ENCODE data around the gene ANKHD1.

Gene ANKHD1

DNA sequence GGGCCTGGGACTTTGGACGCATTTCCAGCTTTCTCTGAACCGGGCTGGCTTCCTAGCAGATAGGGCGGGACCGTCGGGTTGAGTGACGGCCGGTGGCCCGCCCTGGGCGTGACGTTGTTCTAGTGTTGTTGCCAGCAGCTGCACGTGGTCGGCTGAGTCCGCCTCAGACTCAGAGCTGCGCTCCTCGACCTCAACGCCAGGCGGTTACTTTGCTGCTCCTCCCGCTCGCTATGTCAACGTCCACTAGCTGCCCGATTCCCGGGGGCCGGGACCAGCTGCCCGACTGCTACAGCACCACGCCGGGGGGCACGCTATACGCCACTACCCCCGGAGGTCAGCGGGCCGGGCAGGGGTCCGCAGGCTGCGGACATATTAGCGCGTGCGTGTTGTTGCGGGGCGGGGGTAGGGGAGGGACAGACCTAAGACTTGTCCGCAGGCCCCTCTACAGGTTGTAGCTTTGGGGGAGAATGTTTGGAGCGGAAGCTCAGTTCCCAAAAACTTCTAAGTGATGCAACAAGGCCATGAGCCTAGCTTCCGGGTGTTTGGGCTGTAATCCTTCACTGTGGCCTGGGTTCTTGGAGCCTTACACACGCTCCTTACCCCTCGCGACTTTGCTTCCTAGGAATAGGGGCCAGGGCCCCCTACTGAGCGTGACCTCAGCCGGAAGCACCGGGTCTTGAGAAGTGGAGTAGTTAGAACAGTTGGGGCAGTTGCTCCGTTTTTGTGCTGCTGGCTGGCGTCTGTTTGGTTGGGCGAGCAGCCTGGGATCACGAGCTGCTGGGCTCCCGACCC is 146.1 kb downstream of the ANKHD1 start, which contains the start of gene EIF4EBP3:
TSS of gene EIF4EBP3 (plus strand) at position 155 of the 792 bp plus-strand sequence. CDS start at position 231, 76 bp downstream.
- DNase-seq, result peak; percentile 86

DNA sequence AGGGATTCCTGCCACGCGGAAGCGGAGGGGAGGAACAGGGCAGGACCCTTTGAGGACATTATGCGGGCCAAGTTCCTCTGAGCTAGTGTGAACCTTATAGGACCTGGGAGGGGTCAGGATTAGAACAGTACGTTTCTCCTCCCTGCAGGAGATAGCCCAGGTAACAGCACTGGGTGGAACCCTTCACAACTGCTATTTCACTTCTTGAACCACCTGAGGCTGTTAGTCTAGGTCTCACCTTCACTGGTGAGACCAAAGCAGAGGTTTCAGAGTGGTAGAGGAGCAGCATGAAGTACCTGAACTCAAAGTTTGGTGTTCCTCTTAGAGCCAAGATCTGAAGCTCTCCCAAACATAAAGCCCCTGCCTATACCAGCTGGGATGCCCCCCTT is 146.7 kb downstream of the ANKHD1 start:
- no peak for DNase-seq

DNA sequence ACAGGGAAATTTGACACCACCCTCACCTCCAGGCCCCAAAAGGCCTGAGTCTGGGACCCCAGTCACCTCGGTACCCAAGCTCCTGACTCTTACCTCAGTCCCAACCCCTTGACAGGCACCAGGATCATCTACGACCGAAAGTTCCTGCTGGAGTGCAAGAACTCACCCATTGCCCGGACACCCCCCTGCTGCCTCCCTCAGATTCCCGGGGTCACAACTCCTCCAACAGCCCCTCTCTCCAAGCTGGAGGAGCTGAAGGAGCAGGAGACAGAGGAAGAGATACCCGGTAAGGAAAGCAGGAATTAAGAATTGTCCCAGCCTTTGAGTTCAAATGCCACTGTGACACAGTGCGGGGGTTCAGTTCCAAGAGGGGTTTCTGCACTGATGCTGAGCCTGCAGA is 147.2 kb downstream of the ANKHD1 start:
- no peak for DNase-seq

DNA sequence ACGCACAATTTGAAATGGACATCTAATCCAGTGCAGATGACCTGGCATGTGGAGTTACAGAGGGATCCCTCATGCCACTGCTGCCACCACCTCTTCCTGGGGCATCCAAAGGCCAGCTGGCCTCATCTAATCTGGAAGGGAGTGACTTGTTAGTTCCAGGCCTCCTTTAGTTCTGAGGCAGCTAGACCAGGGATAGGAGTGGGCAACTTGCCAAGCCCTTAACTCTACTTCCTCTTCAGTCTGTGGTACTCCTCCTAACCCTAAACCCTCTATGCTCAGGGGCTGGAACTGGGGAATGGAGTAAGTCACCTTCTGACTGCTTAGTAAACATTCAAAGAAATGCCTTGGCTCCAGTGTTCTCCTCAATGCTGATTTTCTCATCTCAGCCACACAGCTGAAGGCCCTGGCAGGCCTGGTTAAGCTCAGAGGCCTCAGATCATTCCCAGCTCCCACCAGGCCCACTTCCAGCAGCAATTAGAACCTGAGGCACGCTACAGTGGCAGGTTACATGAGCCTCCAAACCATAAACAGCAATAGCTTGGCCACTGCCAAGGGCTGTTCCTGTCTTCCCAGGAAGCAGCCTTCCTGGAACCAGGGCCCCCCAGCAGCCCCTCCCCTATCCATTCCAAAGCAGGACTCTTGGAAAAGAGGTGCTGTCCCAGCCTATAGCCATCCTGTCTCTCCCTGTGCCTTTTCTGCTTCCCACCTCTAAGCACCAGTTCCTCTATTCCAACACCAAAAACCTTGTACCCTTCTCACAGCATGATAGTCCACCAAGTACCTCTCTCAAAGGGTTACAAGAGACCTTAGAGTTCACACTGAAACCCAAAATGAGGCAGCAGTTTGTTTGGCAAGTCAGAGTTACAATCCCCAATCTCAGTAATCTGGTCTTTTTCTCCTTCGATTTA is 147.9 kb downstream of the ANKHD1 start:
- DNase-seq, result no peak

DNA sequence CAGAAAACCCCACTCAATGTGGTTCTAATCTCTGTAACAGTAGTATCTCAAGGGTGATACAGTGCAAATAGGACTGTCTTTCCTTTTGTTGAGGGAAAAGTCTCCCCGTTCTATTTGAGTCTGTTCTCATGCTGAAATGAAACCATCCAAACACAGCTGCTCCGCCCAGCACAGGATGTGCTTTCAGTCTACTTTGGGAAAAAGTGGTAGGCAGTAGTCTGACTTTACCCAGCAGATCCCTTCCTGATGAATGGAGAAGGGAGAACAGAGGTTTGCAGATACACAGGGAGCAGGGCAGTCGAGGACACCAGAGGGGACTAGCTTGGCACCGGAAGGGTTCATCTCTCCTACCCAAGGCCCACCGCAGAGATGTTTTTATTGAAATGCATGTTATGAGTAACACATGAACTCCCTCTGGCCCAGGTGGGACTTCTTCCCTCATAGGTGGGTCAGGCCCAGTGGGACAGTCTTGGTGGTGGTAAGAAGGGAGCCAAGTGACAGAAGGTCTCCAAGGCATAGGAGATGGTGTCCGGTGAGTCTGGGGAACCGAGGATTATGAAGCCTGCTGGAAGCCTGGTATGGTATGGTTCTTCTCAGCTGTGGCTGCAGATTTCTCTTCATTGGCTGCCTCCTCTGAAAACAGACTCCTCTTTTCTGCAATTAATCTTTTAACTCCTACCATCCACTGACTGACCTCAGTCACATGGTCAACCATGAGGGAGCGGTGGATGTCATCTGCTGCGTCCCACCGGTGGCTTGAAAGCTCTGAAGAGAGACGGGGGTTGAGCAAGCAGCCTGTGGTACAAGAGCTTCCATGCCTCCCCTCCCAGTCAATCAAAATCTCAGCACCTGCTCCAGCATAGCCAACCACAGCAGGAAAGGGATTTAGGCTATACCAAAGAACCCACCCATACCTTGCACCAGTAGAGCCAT is 148.8 kb downstream of the ANKHD1 start:
- DNase-seq, result no peak

DNA sequence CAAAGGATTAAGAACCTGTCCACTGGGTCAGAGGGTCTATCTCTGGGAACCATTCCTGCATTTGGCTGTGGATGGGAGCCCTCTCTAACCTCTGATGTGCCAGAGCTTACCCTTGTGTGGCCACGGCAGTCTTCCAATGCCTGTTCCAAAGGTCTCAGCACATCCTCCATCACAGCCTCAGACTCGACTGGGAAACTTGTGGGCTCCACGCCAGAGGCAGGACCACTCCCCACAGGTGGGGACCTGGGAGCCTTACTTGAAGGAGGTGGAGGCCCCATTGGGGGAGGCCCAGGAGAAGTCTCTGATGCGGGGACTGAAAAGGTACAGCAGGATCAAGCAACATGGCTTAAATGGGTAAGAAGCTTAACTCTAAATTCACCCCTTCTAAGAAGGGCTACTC is 150.2 kb downstream of the ANKHD1 start:
- DNase-seq, result no peak

DNA sequence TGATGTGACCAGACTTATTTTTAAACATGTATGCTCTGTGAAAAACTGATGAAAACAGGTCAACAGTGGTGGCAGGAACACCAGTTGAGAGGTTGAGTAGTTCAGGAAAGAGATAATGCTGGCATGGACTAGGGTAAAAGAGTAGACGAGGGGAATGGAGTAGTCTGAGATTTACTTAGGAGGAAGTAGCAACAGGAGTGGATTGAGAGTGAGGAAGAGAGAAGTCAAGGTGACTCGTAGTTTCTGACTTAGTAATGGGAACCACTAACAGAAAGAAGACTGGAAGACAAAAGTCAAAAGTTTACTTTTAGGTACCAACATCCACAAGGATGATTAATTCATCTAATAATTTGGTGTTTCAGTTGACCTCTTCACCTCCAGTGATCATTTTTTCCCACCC is 152.0 kb downstream of the ANKHD1 start:
- DNase-seq, result no peak

DNA sequence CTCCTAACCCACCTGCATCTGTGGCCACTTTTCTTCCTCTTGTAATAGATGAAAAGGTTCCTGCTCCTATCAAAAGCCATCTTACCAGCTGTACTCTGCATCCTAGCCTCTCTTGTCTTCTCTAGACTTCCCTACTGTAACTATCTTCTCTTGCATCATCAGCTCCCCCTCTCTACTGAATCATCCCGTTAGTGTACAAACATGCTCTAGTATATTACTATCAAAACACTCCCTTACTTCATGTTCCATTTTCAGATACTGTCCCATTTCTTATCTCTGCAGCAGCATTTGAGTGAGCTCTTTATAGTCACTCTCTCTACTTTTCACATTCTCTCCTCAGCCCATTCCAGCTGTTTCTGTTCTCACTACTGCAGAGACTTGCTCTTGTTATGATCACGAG is 152.8 kb downstream of the ANKHD1 start:
- no peak for DNase-seq

DNA sequence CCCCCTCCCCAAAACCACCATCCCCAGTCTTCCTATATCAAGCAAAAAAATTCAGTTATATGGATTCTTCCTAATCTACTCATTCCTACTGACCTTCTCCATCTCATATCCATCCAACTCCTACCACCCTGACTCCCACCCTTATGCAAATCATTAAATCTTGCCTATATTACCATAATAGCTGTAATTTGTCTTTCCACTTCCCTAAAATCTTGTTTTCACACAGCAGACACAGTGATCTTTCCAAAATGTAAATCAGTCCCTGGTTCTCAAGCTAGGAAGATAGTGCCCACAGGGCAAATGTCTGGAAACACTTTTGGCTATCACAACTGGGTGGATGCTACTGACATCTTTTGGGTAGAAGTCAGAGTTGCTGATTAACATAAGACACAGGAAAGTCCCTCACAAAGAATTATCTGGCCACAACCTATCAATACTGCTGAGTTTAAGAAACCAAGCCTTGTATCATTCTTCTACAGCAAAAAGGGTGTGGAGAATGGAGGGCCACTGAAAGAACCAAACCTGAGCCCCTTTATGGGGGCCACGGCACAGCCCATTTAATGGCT is 154.2 kb downstream of the ANKHD1 start:
- DNase-seq, result no peak

DNA sequence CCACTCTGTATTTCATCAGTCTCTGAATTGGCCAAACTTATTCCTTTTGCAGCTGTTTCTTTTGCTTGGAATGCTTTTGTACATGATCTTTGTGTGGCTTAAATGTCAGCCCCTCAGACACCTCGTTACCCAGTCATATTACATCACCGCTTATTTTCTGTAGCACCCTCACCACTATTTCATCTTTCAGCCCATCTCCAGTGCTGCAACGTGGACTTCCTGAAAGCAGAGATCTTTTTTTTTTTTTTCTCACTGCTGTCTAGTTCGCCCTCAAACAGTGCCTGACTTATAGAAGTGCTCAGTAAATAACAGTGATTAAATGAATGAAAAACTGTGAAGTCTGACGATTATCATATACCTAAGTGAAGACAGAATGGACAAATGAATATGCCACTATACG is 154.8 kb downstream of the ANKHD1 start:
- no peak for DNase-seq

DNA sequence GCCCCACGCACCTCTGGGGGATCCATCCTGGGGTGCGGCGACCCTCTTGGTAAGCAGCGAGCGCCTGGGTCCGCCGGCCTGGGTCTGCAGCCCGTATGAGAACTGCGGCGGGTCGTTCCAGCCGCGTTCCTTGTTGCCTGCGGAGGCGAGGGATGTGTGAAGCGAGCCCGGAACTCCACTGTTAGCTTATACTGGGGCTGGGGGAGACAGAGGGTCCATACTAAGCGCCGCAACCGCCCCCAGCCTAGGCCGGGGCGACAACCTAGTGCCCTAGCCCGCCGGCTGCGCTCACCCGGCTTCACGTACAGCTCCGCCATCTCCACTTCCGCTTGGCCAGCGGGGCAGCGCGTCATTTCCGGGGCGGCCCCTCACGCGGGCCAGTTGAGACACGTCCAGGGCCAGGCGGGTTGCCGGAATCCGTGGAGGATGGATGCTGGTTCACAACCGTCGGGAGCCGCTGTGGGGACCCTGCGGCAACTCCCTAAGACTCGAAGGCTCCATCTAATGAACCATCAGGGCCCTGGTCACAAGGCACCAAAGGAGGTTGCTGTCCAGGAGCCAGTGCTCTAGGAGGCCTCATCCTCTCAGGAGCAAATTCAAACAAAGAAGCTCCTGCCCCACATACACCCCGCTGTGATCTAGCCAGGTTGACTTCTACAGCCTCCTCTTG is 155.6 kb downstream of the ANKHD1 start, which contains the start of gene SRA1:
TSS of gene SRA1 (minus strand) at position 338 of the 670 bp plus-strand sequence. CDS start at position 317, 21 bp downstream.
- peak; percentile 76 for DNase-seq

DNA sequence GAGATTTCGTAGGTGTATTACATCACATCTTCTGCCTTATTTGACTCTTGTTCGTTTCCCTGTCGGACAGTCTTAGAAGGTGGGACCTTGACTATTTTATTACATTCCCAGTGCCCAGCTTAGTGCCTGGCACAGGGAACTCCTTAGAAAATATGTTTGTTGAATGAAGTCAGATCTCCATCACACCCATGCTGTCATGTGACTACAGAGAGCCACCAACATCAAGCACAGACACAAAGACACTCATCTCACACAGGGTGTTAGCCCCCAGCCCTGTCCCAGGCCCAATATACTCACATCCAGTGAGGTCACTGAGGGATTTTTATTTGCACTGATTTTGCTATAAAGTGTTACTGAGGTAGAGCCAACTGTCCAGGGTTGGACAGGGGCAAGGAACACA is 156.3 kb downstream of the ANKHD1 start:
- no peak for DNase-seq

DNA sequence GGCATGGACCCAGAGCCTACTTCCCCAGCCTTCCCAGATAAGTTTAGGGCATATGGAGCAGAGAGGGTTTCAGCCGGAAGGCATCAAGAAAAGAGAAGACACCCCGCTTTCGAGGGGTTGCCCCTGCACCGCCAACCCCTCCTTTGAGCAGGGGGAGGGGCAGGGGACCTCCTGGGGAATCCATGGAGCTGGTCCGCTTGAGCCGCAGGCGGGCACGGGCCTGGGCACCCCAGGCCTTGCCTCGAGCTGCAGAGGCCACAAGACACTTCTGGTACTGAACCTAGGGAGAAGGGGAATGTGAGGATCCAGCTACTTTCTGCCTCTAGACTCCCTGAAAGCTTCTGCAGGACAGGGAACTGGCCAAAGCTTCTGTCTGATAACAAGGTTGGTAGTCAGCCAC is 156.9 kb downstream of the ANKHD1 start:
- no peak for DNase-seq

DNA sequence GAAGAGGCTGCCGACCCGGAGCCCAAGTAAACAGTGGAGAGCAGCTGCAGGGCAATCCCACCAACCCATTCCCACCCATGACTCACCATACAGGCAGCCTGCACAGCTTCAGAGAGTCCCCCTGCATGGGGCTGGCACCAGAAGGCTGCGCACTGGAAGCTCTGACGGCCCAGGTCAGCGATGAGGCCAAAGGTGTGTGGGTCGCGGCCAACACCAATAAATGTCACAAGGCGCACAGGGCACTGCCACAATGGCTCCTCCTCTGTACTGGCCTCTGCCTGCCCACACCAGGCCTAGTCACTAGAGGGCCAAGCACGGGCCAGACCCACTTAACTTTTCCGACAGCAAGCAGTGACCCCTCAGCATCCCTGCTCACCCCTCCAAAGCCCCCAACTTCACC is 158.6 kb downstream of the ANKHD1 start:
- no peak for DNase-seq

DNA sequence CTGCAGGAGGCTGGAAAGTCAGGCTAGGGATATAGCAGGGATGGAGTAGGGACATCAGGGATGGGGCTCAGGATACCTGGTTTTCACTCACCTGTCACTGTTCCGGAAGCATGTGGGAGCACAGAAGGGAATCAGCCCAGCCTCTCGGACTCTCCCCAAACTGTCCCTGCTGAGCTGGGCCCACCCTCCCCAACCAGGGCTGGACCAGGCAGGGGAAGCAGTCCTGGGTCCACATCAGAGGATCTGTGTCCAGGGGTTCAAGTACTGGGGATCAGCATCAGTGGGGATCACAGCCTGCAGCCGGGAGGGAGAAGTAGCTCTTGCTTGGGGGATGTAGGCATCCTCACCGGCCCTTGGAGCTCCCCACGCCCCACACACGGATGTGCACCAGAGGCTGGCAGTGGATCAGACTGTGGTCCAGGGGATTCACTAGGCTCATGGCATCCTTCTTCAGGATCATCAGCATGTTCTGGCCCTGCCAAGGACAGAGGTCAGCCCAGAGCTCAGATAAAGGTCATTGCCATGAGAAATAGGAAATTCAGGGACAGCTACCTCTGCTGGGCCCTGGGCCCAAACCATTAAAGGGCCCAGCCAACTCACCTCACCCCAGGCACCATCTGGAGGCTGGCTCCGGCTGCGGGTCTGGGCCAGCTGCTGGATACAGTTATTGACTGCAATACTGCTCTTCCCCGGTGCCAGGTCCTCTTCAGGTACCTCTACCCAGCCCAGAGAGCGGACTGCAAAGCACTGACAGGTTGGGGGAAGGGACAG is 160.3 kb downstream of the ANKHD1 start:
- no peak for DNase-seq

DNA sequence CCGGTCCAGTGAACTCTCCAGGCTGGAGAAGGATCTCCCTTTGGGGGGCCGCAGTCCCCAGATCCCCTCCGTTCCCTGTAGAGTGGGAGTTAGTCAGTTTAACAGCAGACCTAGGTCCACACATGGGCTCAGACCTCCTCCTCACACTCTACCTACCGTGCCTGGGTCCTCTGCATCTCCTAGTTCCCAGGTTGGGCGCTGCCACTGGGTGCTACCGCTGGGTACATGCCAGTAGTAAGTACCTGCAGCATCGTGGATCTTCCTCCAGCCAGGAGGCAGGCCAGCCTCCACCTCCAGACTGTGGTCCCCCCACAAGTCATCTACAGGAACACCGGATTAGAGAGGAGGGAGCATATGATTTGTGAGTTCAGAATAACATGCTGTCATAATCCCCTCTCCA is 162.0 kb downstream of the ANKHD1 start:
- DNase-seq, result no peak

DNA sequence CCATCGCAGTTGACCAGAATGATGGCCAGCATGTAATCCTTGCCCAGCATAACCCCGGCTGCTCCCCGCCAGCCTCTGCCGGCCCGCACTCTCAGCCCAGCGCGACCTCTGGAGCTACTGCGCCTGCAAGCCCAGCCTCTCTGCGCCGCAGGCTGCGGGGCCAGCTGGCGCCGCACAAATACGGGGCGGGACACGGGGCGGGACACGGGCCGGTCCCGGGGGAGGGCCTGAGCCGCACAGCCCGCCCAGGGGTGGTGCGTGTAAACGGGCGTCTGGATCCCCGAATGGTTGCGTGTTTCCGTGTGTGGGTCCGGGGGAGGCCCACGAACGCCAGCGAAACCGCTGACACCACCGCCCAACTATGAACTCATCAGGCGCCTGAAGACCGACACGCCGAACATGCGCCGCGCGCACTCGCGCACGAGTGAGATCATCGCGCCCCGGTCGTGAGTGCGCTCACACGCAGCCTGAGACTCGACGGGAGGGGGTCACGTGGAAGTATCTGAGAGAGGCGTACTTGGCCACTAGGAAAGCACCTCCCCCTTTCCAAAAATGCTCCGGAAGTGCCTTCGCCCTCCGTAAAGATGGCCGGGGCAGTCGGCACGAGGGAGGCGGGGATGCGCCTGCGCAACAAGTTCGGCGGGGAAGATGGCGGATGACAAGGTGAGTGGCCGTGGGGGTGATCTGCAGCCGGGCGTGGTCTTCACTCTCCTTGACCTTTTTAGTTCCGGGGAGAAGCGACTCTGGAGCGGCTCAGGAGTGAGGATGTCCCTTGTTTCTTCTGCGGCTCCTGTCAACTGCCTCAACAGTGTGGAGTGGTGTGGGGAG is 162.8 kb downstream of the ANKHD1 start, which contains the start of the genes APBB3 and SLC35A4:
TSS of gene APBB3 (minus strand) at position 403 of the 828 bp plus-strand sequence. CDS start at position 50, 353 bp downstream.
TSS of gene SLC35A4 (plus strand) at position 633 of the 828 bp plus-strand sequence. CDS start 2,342 bp downstream, outside the sequence.
- DNase-seq, result peak; percentile 93

DNA sequence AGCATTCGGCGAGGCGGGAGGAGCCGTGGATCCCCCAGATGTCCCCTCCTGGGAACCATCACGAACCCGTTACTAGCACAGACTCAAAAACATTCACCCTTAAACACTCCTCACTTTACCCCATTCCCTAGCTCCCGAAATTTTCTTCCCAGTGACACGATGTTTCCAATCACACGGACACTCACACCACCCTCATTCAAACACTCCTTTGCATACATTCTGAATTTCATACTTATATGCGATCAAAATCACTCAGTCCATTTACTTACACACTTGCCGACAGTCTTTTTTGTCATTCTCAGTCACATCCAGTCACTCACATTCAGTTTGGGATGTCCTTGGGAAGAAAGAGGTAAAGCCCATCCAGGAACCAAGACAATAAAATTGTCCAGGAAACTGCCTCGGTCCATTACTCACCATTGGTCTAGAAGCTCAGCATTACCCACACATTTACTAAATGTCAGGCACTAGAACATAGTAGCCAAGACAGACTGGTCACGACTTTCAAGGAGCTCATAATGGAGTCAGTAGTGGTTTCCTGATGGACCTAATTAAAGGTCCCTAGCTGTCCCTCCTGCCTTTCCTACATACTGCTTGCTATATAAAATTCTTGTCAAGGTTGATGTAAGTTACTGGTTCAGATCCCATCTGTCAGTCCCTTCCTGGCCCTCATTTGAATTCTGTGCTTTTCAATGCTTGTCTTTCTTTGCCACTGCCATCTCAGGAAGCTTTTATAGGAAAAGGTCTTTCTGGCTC is 163.6 kb downstream of the ANKHD1 start:
- DNase-seq, result no peak

DNA sequence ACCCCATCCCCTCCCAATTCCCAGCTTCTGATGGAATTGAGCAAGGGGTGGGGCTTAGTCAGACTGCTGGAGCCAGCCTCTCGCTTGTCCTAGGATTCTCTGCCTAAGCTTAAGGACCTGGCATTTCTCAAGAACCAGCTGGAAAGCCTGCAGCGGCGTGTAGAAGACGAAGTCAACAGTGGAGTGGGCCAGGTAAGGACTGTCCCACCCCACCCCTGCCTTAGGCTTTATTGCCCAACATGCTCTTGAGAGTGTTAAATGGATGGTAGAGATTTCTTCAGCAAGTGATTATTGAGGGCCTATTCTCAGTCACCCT is 164.1 kb downstream of the ANKHD1 start:
- no peak for DNase-seq

All from NCI-H526 treated with DMSO at 0.1 percent for 48 hours (cell line).